Measurements from ENCODE around the gene SORCS2.

Gene SORCS2

GRCh38 chr4:7199771-7200441 is 7.6 kb downstream of the SORCS2 start:
- TF ChIP-seq EZH2 (IDR thresholded peaks at IDR 0.05; ENCODE audit: borderline replicate concordance, low read length) = no peak
- TF ChIP-seq CTCF (IDR thresholded peaks at IDR 0.05; ENCODE audit: low read length) = no peak
- H2AFZ ChIP-seq (ENCODE audit: low read length) = no peak overlapping the region
- H3K27me3 ChIP-seq (ENCODE audit: insufficient read depth, low read length) = no peaks in the 10 kb centered on the region
- H3K4me2 ChIP-seq (ENCODE audit: low read length) = no peak overlapping the region
- H3K36me3 ChIP-seq (ENCODE audit: insufficient read depth, low read length) = no peaks in the 10 kb centered on the region
- no peaks in the 10 kb centered on the region for H3K9me2 ChIP-seq (ENCODE audit: low read depth, low read length)
- no peak overlapping the region for H3K4me3 ChIP-seq (ENCODE audit: low read depth, low read length, poor library complexity, severe bottlenecking)
- H3K27ac ChIP-seq (ENCODE audit: low read depth, low read length, poor library complexity, severe bottlenecking) = no peak overlapping the region
- H3K9ac ChIP-seq (ENCODE audit: low read length) = no peak overlapping the region
- H3K79me2 ChIP-seq (ENCODE audit: insufficient read depth, low read length) = no peaks in the 10 kb centered on the region
- no peaks in the 10 kb centered on the region for H3K4me1 ChIP-seq (ENCODE audit: insufficient read depth, low read length, severe bottlenecking)
- no peaks in the 10 kb centered on the region for H3F3A ChIP-seq (ENCODE audit: insufficient read depth, low read length)
- H3K9me3 ChIP-seq (ENCODE audit: low read length) = no peaks in the 10 kb centered on the region
- no peaks in the 10 kb centered on the region for H4K20me1 ChIP-seq (ENCODE audit: insufficient read depth, low read length)

GRCh38 chr4:7200801-7201200 is 8.5 kb downstream of the SORCS2 start:
- Histone ChIP-seq H3K79me2 (ENCODE audit: insufficient read depth, low read length) (no peaks in the 10 kb centered on the region), H3K4me1 (ENCODE audit: insufficient read depth, low read length, severe bottlenecking) (no peaks in the 10 kb centered on the region), H3K27me3 (ENCODE audit: insufficient read depth, low read length) (no peaks in the 10 kb centered on the region), H4K20me1 (ENCODE audit: insufficient read depth, low read length) (no peaks in the 10 kb centered on the region), H3K36me3 (ENCODE audit: insufficient read depth, low read length) (no peaks in the 10 kb centered on the region), H3K27ac (ENCODE audit: low read depth, low read length, poor library complexity, severe bottlenecking) (no peak overlapping the region), H3K9me3 (ENCODE audit: low read length) (no peaks in the 10 kb centered on the region), H2AFZ (ENCODE audit: low read length) (no peak overlapping the region), H3K9me2 (ENCODE audit: low read depth, low read length) (no peaks in the 10 kb centered on the region), H3K4me3 (ENCODE audit: low read depth, low read length, poor library complexity, severe bottlenecking) (no peak overlapping the region), H3K4me2 (ENCODE audit: low read length) (no peak overlapping the region), H3K9ac (ENCODE audit: low read length) (no peak overlapping the region), H3F3A (ENCODE audit: insufficient read depth, low read length) (no peaks in the 10 kb centered on the region)
- no peak for TF ChIP-seq CTCF (IDR thresholded peaks at IDR 0.05; ENCODE audit: low read length)

- Histone ChIP-seq H3K36me3 (ENCODE audit: insufficient read depth, low read length) (no peaks in the 10 kb centered on the region), H3K9ac (ENCODE audit: low read length) (no peak overlapping the region)
Measured at GRCh38 chr4:7201420-7202305, 9.3 kb downstream of the SORCS2 start.

More at GRCh38 chr4:7201420-7202305, 9.3 kb downstream of the SORCS2 start:
- no peak overlapping the region for H2AFZ ChIP-seq (ENCODE audit: low read length)
- H3K27me3 ChIP-seq (ENCODE audit: insufficient read depth, low read length) = no peaks in the 10 kb centered on the region
- H3F3A ChIP-seq (ENCODE audit: insufficient read depth, low read length) = no peaks in the 10 kb centered on the region
- H3K9me2 ChIP-seq (ENCODE audit: low read depth, low read length) = no peaks in the 10 kb centered on the region
- TF ChIP-seq EZH2 (IDR thresholded peaks at IDR 0.05; ENCODE audit: borderline replicate concordance, low read length) (no peak), CTCF (IDR thresholded peaks at IDR 0.05; ENCODE audit: low read length) (no peak)
- no peaks in the 10 kb centered on the region for H3K4me1 ChIP-seq (ENCODE audit: insufficient read depth, low read length, severe bottlenecking)
- no peak overlapping the region for H3K4me2 ChIP-seq (ENCODE audit: low read length)
- no peaks in the 10 kb centered on the region for H3K79me2 ChIP-seq (ENCODE audit: insufficient read depth, low read length)
- no peaks in the 10 kb centered on the region for H3K9me3 ChIP-seq (ENCODE audit: low read length)
- no peak overlapping the region for H3K27ac ChIP-seq (ENCODE audit: low read depth, low read length, poor library complexity, severe bottlenecking)
- H4K20me1 ChIP-seq (ENCODE audit: insufficient read depth, low read length) = no peaks in the 10 kb centered on the region
- H3K4me3 ChIP-seq (ENCODE audit: low read depth, low read length, poor library complexity, severe bottlenecking) = no peak overlapping the region

All from OCI-LY1 (cell line).